Brain microvascular endothelial cell (primary cell): ENCODE results near the gene CDCP2.
A peak's percentile ranks its signal among the peaks of the same experiment; 100 is the strongest.

ENCODE experiments used
- DNase-seq: peaks from one replicate; pipeline ENCODE4 v3.0.0-alpha.2; 2020
- H3K27ac ChIP-seq: fragments of 250-450 bp; sonication (Bioruptor Pico); 2 replicates; pipeline ENCODE4 v1.5.1; 2020; ENCODE audit warnings: mild to moderate bottlenecking, moderate library complexity
- H3K27me3 ChIP-seq: fragments of 250-450 bp; sonication (Bioruptor Pico); replicated peaks from 2 replicates; pipeline ENCODE4 v1.5.1; 2020; ENCODE audit warnings: mild to moderate bottlenecking
- H3K36me3 ChIP-seq: fragments of 250-450 bp; sonication (Bioruptor Pico); replicated peaks from 2 replicates; pipeline ENCODE4 v1.5.1; 2020; ENCODE audit warnings: mild to moderate bottlenecking
- H3K4me3 ChIP-seq: 2 replicates; pipeline ENCODE4 v1.5.1; 2011; ENCODE audit warnings: low read depth, mild to moderate bottlenecking, control low read depth, low read length, moderate library complexity
- in situ Hi-C: cut with HindIII; loops from 2 replicates; pipeline ENCODE4 v1.10.0; 2017; ENCODE audit warnings: low sequenced_read_pairs, low pct_ligation_motif_present
- TF ChIP-seq, protein P1 (sequence below): IDR thresholded peaks from 2 replicates; pipeline ENCODE4 v1.5.1; 2011; ENCODE audit warnings: low read depth, mild to moderate bottlenecking, moderate library complexity, low read length, control low read depth, inconsistent platforms; ENCODE audit errors: missing control alignments

Gene CDCP2

GRCh38 chr1:54142146-54142900 is 10.5 kb downstream of the CDCP2 start:
- no peak overlapping the region for H3K4me3 ChIP-seq
- TF ChIP-seq, protein P1, sequence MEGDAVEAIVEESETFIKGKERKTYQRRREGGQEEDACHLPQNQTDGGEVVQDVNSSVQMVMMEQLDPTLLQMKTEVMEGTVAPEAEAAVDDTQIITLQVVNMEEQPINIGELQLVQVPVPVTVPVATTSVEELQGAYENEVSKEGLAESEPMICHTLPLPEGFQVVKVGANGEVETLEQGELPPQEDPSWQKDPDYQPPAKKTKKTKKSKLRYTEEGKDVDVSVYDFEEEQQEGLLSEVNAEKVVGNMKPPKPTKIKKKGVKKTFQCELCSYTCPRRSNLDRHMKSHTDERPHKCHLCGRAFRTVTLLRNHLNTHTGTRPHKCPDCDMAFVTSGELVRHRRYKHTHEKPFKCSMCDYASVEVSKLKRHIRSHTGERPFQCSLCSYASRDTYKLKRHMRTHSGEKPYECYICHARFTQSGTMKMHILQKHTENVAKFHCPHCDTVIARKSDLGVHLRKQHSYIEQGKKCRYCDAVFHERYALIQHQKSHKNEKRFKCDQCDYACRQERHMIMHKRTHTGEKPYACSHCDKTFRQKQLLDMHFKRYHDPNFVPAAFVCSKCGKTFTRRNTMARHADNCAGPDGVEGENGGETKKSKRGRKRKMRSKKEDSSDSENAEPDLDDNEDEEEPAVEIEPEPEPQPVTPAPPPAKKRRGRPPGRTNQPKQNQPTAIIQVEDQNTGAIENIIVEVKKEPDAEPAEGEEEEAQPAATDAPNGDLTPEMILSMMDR = no peak
- H3K36me3 ChIP-seq = no peaks in the 10 kb centered on the region
- no peak overlapping the region for H3K27ac ChIP-seq
- in situ Hi-C loops = no loop called here
- DNase-seq = no peak
- no peaks in the 10 kb centered on the region for H3K27me3 ChIP-seq

DNA sequence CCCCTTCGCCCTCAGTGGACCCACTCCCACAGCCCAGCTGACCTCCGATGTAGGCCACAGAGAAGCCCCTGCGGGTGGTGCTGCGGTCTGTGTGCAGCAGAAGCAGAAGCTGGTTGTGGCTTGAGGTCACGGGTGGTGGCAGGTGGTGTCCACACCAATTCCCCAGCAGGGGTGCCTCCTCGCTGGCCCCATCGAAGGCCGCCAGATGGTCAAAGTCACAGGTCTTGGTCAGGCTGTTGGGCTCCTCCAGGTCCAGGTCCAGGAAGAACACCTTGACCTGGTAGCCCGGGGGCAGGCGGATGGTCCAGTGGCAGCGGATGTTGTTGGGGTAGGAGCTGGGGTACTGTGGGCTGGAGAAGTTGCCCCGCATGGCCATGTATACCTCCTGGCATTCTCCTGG is 13.1 kb downstream of the CDCP2 start:
- no peaks in the 10 kb centered on the region for H3K27me3 ChIP-seq
- H3K4me3 ChIP-seq = no peak overlapping the region
- no peak for DNase-seq
- H3K36me3 ChIP-seq = no peaks in the 10 kb centered on the region
- no peak overlapping the region for H3K27ac ChIP-seq
- TF ChIP-seq, protein P1 = no peak
- in situ Hi-C loops = no loop called here

DNA sequence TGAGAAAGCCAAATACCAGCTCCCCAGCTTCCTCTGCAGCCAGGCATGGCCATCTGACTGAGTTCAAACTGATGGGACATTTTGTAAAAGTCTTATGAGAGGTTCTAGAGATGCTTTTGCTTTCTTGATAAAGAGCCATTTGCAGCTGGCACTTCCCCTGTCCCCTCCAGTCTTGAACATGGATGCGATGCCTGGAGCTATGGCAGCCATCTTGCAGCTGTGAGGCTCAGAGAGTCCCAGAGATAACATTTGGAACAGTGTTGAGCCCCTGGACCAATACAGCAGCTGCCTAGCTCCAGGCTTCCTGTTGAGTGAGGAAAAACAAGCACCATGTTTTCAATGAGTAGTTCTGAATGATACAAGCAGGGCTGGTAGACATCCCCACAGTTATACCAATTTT is 13.8 kb downstream of the CDCP2 start:
- no peaks in the 10 kb centered on the region for H3K27me3 ChIP-seq
- in situ Hi-C loops = no loop called here

DNA sequence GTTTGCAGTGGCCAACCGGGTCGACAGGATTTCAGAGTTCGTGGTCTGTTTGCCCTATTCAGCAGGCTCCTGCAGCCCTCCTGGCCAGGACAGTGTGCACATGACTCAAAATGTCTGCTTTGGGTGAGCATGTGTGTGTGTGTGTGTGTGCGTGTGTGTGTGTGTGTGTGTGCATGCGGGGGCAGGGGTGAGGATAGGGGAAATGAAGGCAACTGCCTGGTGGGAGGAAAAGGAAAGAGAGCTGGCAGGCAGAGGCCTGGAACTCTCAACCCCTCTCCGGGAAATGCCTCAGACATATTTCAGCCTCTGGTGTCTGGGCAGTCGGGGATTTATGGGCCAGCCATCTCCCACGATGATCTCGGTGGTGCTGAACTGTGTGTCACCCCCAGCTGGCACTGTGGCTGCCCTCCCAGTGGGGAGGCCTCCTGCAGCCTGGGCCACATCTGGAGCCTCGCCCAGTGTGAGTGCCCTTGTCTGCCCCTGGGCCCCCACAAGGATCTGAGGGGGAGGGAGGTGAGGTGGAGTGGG is 15.2 kb downstream of the CDCP2 start:
- in situ Hi-C loops = no loop called here
- TF ChIP-seq, protein P1 = no peak

More for the DNA sequence above, 13.8 kb downstream of the CDCP2 start:
- H3K36me3 ChIP-seq = no peaks in the 10 kb centered on the region
- TF ChIP-seq, protein P1 = no peak
- DNase-seq = no peak
- no peak overlapping the region for H3K27ac ChIP-seq
- no peak overlapping the region for H3K4me3 ChIP-seq

GRCh38 chr1:54136963-54137533 is 15.8 kb downstream of the CDCP2 start:
- no peaks in the 10 kb centered on the region for H3K36me3 ChIP-seq
- TF ChIP-seq, protein P1 = no peak
- DNase-seq = no peak
- no peaks in the 10 kb centered on the region for H3K27me3 ChIP-seq
- in situ Hi-C loops = no loop called here
- H3K4me3 ChIP-seq = no peak overlapping the region
- H3K27ac ChIP-seq = no peak overlapping the region

More for the DNA sequence above, 15.2 kb downstream of the CDCP2 start:
- peak; percentile 44 for DNase-seq
- Histone ChIP-seq H3K36me3 (no peaks in the 10 kb centered on the region), H3K4me3 (no peak overlapping the region), H3K27ac (no peak overlapping the region), H3K27me3 (no peaks in the 10 kb centered on the region)
